ENCODE data around the gene SNAP23.

GRCh38 chr15:42547918-42548248 is 52.4 kb downstream of the SNAP23 start:
- no peak for TF ChIP-seq CTCF (IDR thresholded peaks at IDR 0.05; ENCODE audit: low read depth, low read length, poor library complexity, severe bottlenecking)
- no peak for TF ChIP-seq EZH2phosphoT487 (IDR thresholded peaks at IDR 0.05; ENCODE audit: borderline replicate concordance, low read length)
